Smooth muscle cell (in vitro differentiated cells): ENCODE measurements around the gene RPRD2. TPM values are rescaled to one million over a fixed set of nuclear protein-coding genes. Genes with fewer than 3 reads are reported as not detected.

Experiments
- DNase-seq: peaks from one replicate; lab custom pipeline; 2025; ENCODE audit not compliant: unreplicated experiment; lab: John Stamatoyannopoulos, UW
- H2AFZ ChIP-seq: fragments of 200-600 bp; sonication (generic); 2 replicates; pipeline ENCODE4 v1.6.0; 2016; ENCODE audit warnings: antibody characterized with exemption, low read depth, mild to moderate bottlenecking
- H3F3A ChIP-seq: fragments of 200-600 bp; sonication (generic); 2 replicates; pipeline ENCODE4 v1.6.0; 2017; ENCODE audit warnings: antibody characterized with exemption, low read depth
- H3K27ac ChIP-seq: fragments of 200-600 bp; sonication (generic); 2 replicates; pipeline ENCODE4 v1.5.1; 2016; ENCODE audit warnings: low read depth, mild to moderate bottlenecking
- H3K27me3 ChIP-seq: fragments of 200-600 bp; sonication (generic); 2 replicates; pipeline ENCODE4 v1.6.1; 2016; ENCODE audit warnings: low read depth, mild to moderate bottlenecking
- H3K36me3 ChIP-seq: fragments of 200-600 bp; sonication (generic); 2 replicates; pipeline ENCODE4 v1.5.1; 2016; ENCODE audit warnings: low read depth
- H3K4me1 ChIP-seq: fragments of 200-600 bp; sonication (generic); 2 replicates; pipeline ENCODE4 v1.5.1; 2016; ENCODE audit warnings: low read depth
- H3K4me2 ChIP-seq: fragments of 200-600 bp; sonication (generic); 2 replicates; pipeline ENCODE4 v1.6.0; 2016; ENCODE audit warnings: mild to moderate bottlenecking
- H3K4me3 ChIP-seq: fragments of 200-600 bp; sonication (generic); 2 replicates; pipeline ENCODE4 v1.5.1; 2016; ENCODE audit warnings: mild to moderate bottlenecking
- H3K79me2 ChIP-seq: fragments of 200-600 bp; sonication (generic); 2 replicates; pipeline ENCODE4 v1.6.0; 2016; ENCODE audit warnings: low read depth, mild to moderate bottlenecking
- H3K9ac ChIP-seq: fragments of 200-600 bp; sonication (generic); 2 replicates; pipeline ENCODE4 v1.6.0; 2016; ENCODE audit warnings: low read depth
- H3K9me3 ChIP-seq: fragments of 200-600 bp; sonication (generic); replicated peaks from 2 replicates; pipeline ENCODE4 v1.5.1; 2016; ENCODE audit warnings: low read depth
- H4K20me1 ChIP-seq: fragments of 200-600 bp; sonication (generic); 2 replicates; pipeline ENCODE4 v1.6.0; 2016; ENCODE audit warnings: low read depth
- CTCF ChIP-seq: fragments of 200-600 bp; sonication (generic); IDR thresholded peaks from 2 replicates; pipeline ENCODE4 v1.5.1; 2017; ENCODE audit warnings: borderline replicate concordance, mild to moderate bottlenecking, antibody characterized with exemption; ENCODE audit not compliant: insufficient read depth, poor library complexity, severe bottlenecking
- WGBS: methylation state at CpG from one replicate; pipeline ENCODE4 v1.1.7; 2016; ENCODE audit warnings: low lambda C conversion rate; 5-methylcytosine and 5-hydroxymethylcytosine counted together
- polyA plus RNA-seq: library from polyadenylated mRNA; unstranded; fragments of >200 nt; fragmentation: Nextera tagmentation; extraction: Ambion mirVana; gene quantifications from 2 replicates; pipeline ENCODE4 v1.2.1, GENCODE V29; 2016
- total RNA-seq: library from RNA; depleted of rRNA; stranded (reverse); fragments of >200 nt; gene quantifications from 2 replicates; pipeline ENCODE4 v1.2.3, GENCODE V29; 2014

The RPRD2 gene
- total and polyA plus RNA-seq, 2 experiments from 2014 or later, result 14.2 to 17.1 TPM

GRCh38 chr1:150386592-150386991 is 22.6 kb downstream of the RPRD2 start:
- peaks cover 6% of the 10 kb centered on the region for H3F3A ChIP-seq
- no peaks in the 10 kb centered on the region for H3K4me1 ChIP-seq

GRCh38 chr1:150387200-150387599 is 23.3 kb downstream of the RPRD2 start:
- Histone ChIP-seq H3K9ac (no peak overlapping the region), H3K27me3 (no peaks in the 10 kb centered on the region), H3K79me2 (peaks cover 99% of the 10 kb centered on the region), H2AFZ (no peak overlapping the region), H3F3A (peaks cover 6% of the 10 kb centered on the region), H4K20me1 (peaks cover 94% of the 10 kb centered on the region), H3K4me2 (no peak overlapping the region), H3K4me1 (no peaks in the 10 kb centered on the region), H3K36me3 (no peaks in the 10 kb centered on the region), H3K9me3 (no peaks in the 10 kb centered on the region), H3K27ac (no peak overlapping the region), H3K4me3 (peak overlapping the region; percentile 12)
- no peak for TF ChIP-seq CTCF
- no peak for DNase-seq

More at GRCh38 chr1:150386592-150386991, 22.6 kb downstream of the RPRD2 start:
- Histone ChIP-seq H3K79me2 (peaks cover 99% of the 10 kb centered on the region), H3K27ac (peak overlapping the region; percentile 35), H3K27me3 (no peaks in the 10 kb centered on the region), H3K4me2 (no peak overlapping the region), H3K36me3 (no peaks in the 10 kb centered on the region), H3K4me3 (no peak overlapping the region), H2AFZ (no peak overlapping the region), H3K9ac (no peak overlapping the region), H4K20me1 (peaks cover 97% of the 10 kb centered on the region), H3K9me3 (no peaks in the 10 kb centered on the region)
- DNase-seq, result no peak
- 89% methylated on average over 1 of the region's 1 CpG for WGBS
- no peak for TF ChIP-seq CTCF

DNA sequence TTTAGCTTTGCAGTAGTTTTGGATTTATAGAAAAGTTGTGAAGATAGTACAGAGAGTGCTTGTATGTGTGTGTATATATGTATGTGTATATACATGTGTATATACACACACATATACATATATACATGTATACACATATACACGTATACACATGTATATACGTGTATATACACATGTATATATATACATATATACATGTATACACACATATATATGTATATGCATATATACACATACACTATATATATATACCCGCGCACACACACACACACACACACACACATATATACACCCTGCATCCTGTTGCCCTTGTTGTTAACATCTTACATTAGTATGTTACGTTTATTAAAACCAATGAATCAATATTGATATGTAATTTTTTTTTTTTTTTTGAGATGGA is 24.3 kb downstream of the RPRD2 start:
- no peak overlapping the region for H3K4me3 ChIP-seq
- DNase-seq, result no peak
- no peak overlapping the region for H3K9ac ChIP-seq
- no peak overlapping the region for H3K4me2 ChIP-seq
- H3K79me2 ChIP-seq, result peaks cover 97% of the 10 kb centered on the region
- no peaks in the 10 kb centered on the region for H3K36me3 ChIP-seq
- H3F3A ChIP-seq, result peaks cover 6% of the 10 kb centered on the region
- H3K27me3 ChIP-seq, result no peaks in the 10 kb centered on the region
- WGBS, result 92% methylated on average over 5 of the region's 5 CpGs
- peaks cover 94% of the 10 kb centered on the region for H4K20me1 ChIP-seq
- no peak overlapping the region for H3K27ac ChIP-seq
- no peak overlapping the region for H2AFZ ChIP-seq
- no peaks in the 10 kb centered on the region for H3K4me1 ChIP-seq
- TF ChIP-seq CTCF, result no peak
- no peaks in the 10 kb centered on the region for H3K9me3 ChIP-seq

- no peak for DNase-seq
- no peaks in the 10 kb centered on the region for H3K9me3 ChIP-seq
- no peaks in the 10 kb centered on the region for H3K27me3 ChIP-seq
- no peak overlapping the region for H3K4me2 ChIP-seq
- no peak for TF ChIP-seq CTCF
- no peaks in the 10 kb centered on the region for H3K4me1 ChIP-seq
- peaks cover 93% of the 10 kb centered on the region for H4K20me1 ChIP-seq
- 50% methylated on average over 4 of the region's 4 CpGs for WGBS
- no peak overlapping the region for H3K4me3 ChIP-seq
- H2AFZ ChIP-seq, result no peak overlapping the region
- peaks cover 97% of the 10 kb centered on the region for H3K79me2 ChIP-seq
- H3K27ac ChIP-seq, result peak overlapping the region; percentile 13
- H3K36me3 ChIP-seq, result no peaks in the 10 kb centered on the region
- H3F3A ChIP-seq, result peaks cover 6% of the 10 kb centered on the region
- H3K9ac ChIP-seq, result no peak overlapping the region
These were observed 25.7 kb downstream of the RPRD2 start for GRCh38 chr1:150389650-150390049.
